ENCODE data around the gene KATNAL2.

DNA sequence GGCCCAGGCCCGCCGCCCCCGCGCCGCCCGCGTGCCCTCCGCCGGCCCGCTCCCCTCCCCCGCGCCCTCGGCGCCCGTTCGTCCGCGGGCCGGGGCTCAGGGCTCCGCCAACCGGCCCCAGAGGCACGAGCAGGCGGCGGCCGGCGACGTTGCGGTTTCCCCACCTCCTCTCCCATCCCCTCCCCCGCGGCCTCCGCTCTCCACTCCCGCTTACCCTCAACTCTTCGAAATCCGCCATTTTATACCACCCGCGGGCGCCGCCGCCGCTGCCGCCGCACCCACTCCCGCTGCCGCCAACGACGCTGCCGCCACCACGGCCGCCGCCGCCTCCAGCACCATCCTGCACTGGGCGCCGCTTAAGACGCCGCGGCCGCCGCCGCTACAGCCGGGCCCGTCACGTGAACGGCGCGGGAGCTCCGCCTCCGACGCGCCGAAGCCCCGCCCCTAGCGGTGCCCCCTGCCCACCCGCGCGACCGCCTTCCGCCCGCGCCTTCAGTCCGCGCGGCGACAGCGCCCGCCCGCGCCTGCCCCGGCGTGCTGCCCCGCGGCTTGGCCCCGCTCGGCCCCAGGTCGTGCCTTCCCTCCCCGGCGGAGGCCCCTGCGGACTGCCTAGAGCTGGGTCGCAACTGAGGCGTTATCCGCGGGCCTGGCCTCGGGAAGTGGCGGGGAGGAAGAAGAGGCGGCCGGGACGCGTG is at the start of gene KATNAL2, which contains the start of gene PIAS2:
- no peak for TF ChIP-seq EZH2 (IDR thresholded peaks at IDR 0.05; ENCODE audit: insufficient read depth, poor library complexity, severe bottlenecking)
- no peak for TF ChIP-seq EZH2phosphoT487 (IDR thresholded peaks at IDR 0.05; ENCODE audit: insufficient read depth, low read depth)

Measured in GM23248 (cell line).